Embryonic facial prominence (tissue), 1 donor: Measurements from ENCODE around the gene IMPG2.

Source experiments
- DNase-seq: peaks from one replicate; pipeline ENCODE4 v3.0.0-alpha.2; 2016; ENCODE audit errors: extremely low spot score

Gene IMPG2

GRCh38 chr3:101184111-101184510, 136.3 kb downstream of the IMPG2 start:
- no peak for DNase-seq

GRCh38 chr3:101183151-101183550, 137.2 kb downstream of the IMPG2 start:
- DNase-seq, result no peak

GRCh38 chr3:101182734-101183133, 137.6 kb downstream of the IMPG2 start:
- no peak for DNase-seq

GRCh38 chr3:101181801-101182200, 138.6 kb downstream of the IMPG2 start:
- DNase-seq, result no peak

- no peak for DNase-seq
Measured at GRCh38 chr3:101179637-101180036, 140.7 kb downstream of the IMPG2 start.

- DNase-seq, result no peak
Measured at GRCh38 chr3:101177577-101177976, 142.8 kb downstream of the IMPG2 start.
